Mammary epithelial cell (primary cell): ENCODE data around the gene HHATL.

Experiments
- CTCF ChIP-seq, 2 donors: IDR thresholded peaks in 1 of 2; conservative IDR thresholded peaks in 1 of 2; 2 replicates each; pipeline ENCODE4 v1.5.1; 2011 to 2012; ENCODE audit warnings: inconsistent platforms in 2 of 2, low read length in 2 of 2, mild to moderate bottlenecking in 2 of 2, control low read depth in 1 of 2, low read depth in 1 of 2; ENCODE audit not compliant: insufficient read depth in 1 of 2; ENCODE audit errors: extremely low read depth in 1 of 2
- EZH2 ChIP-seq: IDR thresholded peaks from 2 replicates; pipeline ENCODE4 v1.6.1; 2012; ENCODE audit warnings: low read length, inconsistent platforms, borderline replicate concordance

GRCh38 chr3:42680271-42680670, 22.3 kb downstream of the HHATL start:
- TF ChIP-seq EZH2 (no peak), CTCF (conservative IDR thresholded peaks at IDR 0.05 in 1 of 2, IDR thresholded peaks at IDR 0.05 in 1 of 2; ENCODE audit: extremely low read depth in 1 of 2, insufficient read depth in 1 of 2, low read depth in 1 of 2, low read length in 2 of 2) (no peak)
